GM12878 (cell line): ENCODE data around the gene TRAT1. TPM values are rescaled to one million over a fixed set of nuclear protein-coding genes. Genes with fewer than 3 reads are reported as not detected.

Experiments
- ATAC-seq: fragments of 200-7000 bp; cut with Tn5 transposase; 3 replicates; pipeline ENCODE4 v1.9.1; 2020; ENCODE audit warnings: mild to moderate bottlenecking, moderate library complexity
- BruUV-seq: library from RNA; stranded (reverse); fragments of 400-500 nt; replicated peaks from 2 replicates; lab custom pipeline; 2021; lab: Mats Ljungman, UMichigan
- CTCF ChIA-PET: fragments of 300-600 bp; sonication (Branson Sonifier 250); formaldehyde crosslinking; extraction: SDS; loops from one replicate; lab custom pipeline; 2021; ENCODE audit warnings: inconsistent platforms; lab: Yijun Ruan, JAX
- POLR2A ChIA-PET: fragments of 350-600 bp; formaldehyde crosslinking; extraction: SDS; loops from one replicate; lab custom pipeline; 2021; ENCODE audit warnings: inconsistent platforms; lab: Charles Lee
- RAD21 ChIA-PET: fragments of 300-600 bp; sonication (Branson Sonifier 250); formaldehyde crosslinking; loops from one replicate; lab custom pipeline; 2023; ENCODE audit warnings: antibody characterized with exemption; ENCODE audit not compliant: unreplicated experiment; lab: Charles Lee
- SMC1A ChIA-PET: fragments of 300-600 bp; sonication (Branson Sonifier 250); formaldehyde crosslinking; loops from one replicate; lab custom pipeline; 2023; ENCODE audit not compliant: unreplicated experiment, uncharacterized antibody; lab: Charles Lee
- DNase-seq: peaks from one replicate; pipeline ENCODE4 v3.0.0-alpha.2; 2011; ENCODE audit warnings: low read depth, low spot score
- FAIRE-seq: peaks from 3 replicates; lab custom pipeline; 2011; peaks lifted over from hg19 to GRCh38; lab: Jason Lieb, UNC
- H2AFZ ChIP-seq: 2 replicates; pipeline ENCODE4 v1.6.0; 2011; ENCODE audit warnings: low read depth, low read length, control low read depth; ENCODE audit not compliant: control insufficient read depth
- H3K27ac ChIP-seq: 2 replicates; pipeline ENCODE4 v1.5.1; 2011; ENCODE audit warnings: control low read depth; ENCODE audit not compliant: control insufficient read depth, insufficient read depth
- H3K27me3 ChIP-seq, 2 experiments: replicated peaks in 1 of 2; 2 replicates each; pipeline versions ENCODE4 v1.6.0 to v1.6.1; 2011; ENCODE audit warnings: low read length in 1 of 2; ENCODE audit not compliant: control insufficient read depth in 2 of 2, insufficient read depth in 2 of 2
- H3K36me3 ChIP-seq, 2 experiments: 2 replicates each; pipeline ENCODE4 v1.5.1; 2011; ENCODE audit warnings: low read length in 1 of 2; ENCODE audit not compliant: control insufficient read depth in 2 of 2, insufficient read depth in 2 of 2
- H3K4me1 ChIP-seq: 2 replicates; pipeline ENCODE4 v1.6.1; 2011; ENCODE audit warnings: mild to moderate bottlenecking, low read length, moderate library complexity, mixed read lengths; ENCODE audit not compliant: control insufficient read depth, insufficient read depth
- H3K4me2 ChIP-seq: 2 replicates; pipeline ENCODE4 v1.6.0; 2011; ENCODE audit warnings: control low read depth; ENCODE audit not compliant: control insufficient read depth, insufficient read depth
- H3K4me3 ChIP-seq: fragments of 200-600 bp; sonication (generic); 2 replicates; pipeline ENCODE4 v1.5.1; 2016
- H3K79me2 ChIP-seq: 2 replicates; pipeline ENCODE4 v1.6.0; 2011; ENCODE audit warnings: low read length; ENCODE audit not compliant: control insufficient read depth, insufficient read depth
- H3K9ac ChIP-seq: 2 replicates; pipeline ENCODE4 v1.8.0; 2011; ENCODE audit warnings: low read length, control low read depth, mixed read lengths; ENCODE audit not compliant: control insufficient read depth, insufficient read depth
- H3K9me3 ChIP-seq: replicated peaks from 3 replicates; pipeline ENCODE4 v1.5.1; 2011; ENCODE audit warnings: mild to moderate bottlenecking, low read length; ENCODE audit not compliant: control insufficient read depth, insufficient read depth
- H4K20me1 ChIP-seq: 2 replicates; pipeline ENCODE4 v1.6.0; 2011; ENCODE audit not compliant: control insufficient read depth, insufficient read depth
- E2F4 ChIP-seq: IDR thresholded peaks from 2 replicates; pipeline ENCODE4 v1.6.1; 2012; ENCODE audit warnings: low read depth, low read length, improper control_type of control experiment
- ETV6 ChIP-seq, 2 experiments: fragments of 450-650 bp in 1 of 2; IDR thresholded peaks in 1 of 2; conservative IDR thresholded peaks in 1 of 2; 2 replicates each; pipeline ENCODE4 v1.6.1; 2014; ENCODE audit warnings: antibody characterized with exemption in 1 of 2, borderline replicate concordance in 1 of 2, low read depth in 1 of 2, mild to moderate bottlenecking in 1 of 2, moderate library complexity in 1 of 2
- IKZF2 ChIP-seq, 2 experiments: fragments of 450-650 bp; IDR thresholded peaks; 2 replicates each; pipeline ENCODE4 v1.6.1; 2017; ENCODE audit warnings: mild to moderate bottlenecking in 2 of 2, moderate library complexity in 2 of 2
- KDM1A ChIP-seq: fragments of 200-600 bp; sonication (generic); IDR thresholded peaks from 2 replicates; pipeline ENCODE4 v1.6.1; 2016; ENCODE audit warnings: borderline replicate concordance
- PRDM15 ChIP-seq: fragments of 450-650 bp; formaldehyde crosslinking; IDR thresholded peaks from 2 replicates; pipeline ENCODE4 v1.4.0; 2020; ENCODE audit warnings: mild to moderate bottlenecking, moderate library complexity
- RELA ChIP-seq: fragments of 450-650 bp; IDR thresholded peaks from 2 replicates; pipeline ENCODE4 v1.8.0; 2014; ENCODE audit warnings: borderline replicate concordance; ENCODE audit not compliant: partially characterized antibody
- SRF ChIP-seq, 2 experiments: IDR thresholded peaks; 2 replicates each; pipeline ENCODE4 v1.6.1; 2011; ENCODE audit warnings: low read depth in 2 of 2, low read length in 2 of 2, mild to moderate bottlenecking in 1 of 2, moderate library complexity in 1 of 2
- STAT1 ChIP-seq: fragments of 450-650 bp; conservative IDR thresholded peaks from 2 replicates; pipeline ENCODE4 v1.6.1; 2014; ENCODE audit warnings: antibody characterized with exemption, mild to moderate bottlenecking
- SUZ12 ChIP-seq: fragments of 200-600 bp; sonication (generic); IDR thresholded peaks from one replicate; pipeline ENCODE4 v1.6.1; 2018; ENCODE audit warnings: antibody characterized with exemption, mild to moderate bottlenecking; ENCODE audit not compliant: unreplicated experiment
- TCF7 ChIP-seq: IDR thresholded peaks from 2 replicates; pipeline ENCODE4 v1.6.1; 2014; ENCODE audit warnings: antibody characterized with exemption, borderline replicate concordance
- USF2 ChIP-seq: IDR thresholded peaks from 2 replicates; pipeline ENCODE4 v1.6.1; 2011; ENCODE audit warnings: low read depth, low read length, improper control_type of control experiment, borderline replicate concordance
- ZNF207 ChIP-seq: fragments of 450-650 bp; IDR thresholded peaks from 2 replicates; pipeline ENCODE4 v1.6.1; 2014; ENCODE audit warnings: antibody characterized with exemption, mild to moderate bottlenecking, borderline replicate concordance
- WGBS: methylation state at CpG from one replicate; pipeline ENCODE4 v1.1.6; 2016; ENCODE audit warnings: low lambda C conversion rate; ENCODE audit not compliant: insufficient replicate concordance, insufficient coverage; ENCODE audit errors: missing lambda C conversion rate; 5-methylcytosine and 5-hydroxymethylcytosine counted together
- in situ Hi-C: fragments of 300-500 bp; cut with MboI; formaldehyde crosslinking; loops from 9 replicates; pipeline ENCODE4 v1.14.3; 2018; ENCODE audit warnings: mixed read lengths
- intact Hi-C: fragments of 100-400 bp; cut with micrococcal nuclease; formaldehyde crosslinking; loops from one replicate; pipeline ENCODE4 v1.14.2; 2022; ENCODE audit not compliant: unreplicated experiment
- polyA plus RNA-seq, 11 experiments: library from polyadenylated mRNA; depleted of rRNA in 4 of 11; unstranded in 6 of 11; stranded (reverse) in 5 of 11; fragments of >200 nt; fragmentation: Nextera tagmentation in 4 of 11; fragmentation: Illumina TruSeq in 1 of 11; extraction: Ambion mirVana in 4 of 11; extraction: Trizol in 1 of 11; gene quantifications; 1 replicate in 1 of 11; 2 replicates in 10 of 11; pipeline versions ENCODE4 v1.2.1 to v1.2.3, GENCODE V29; 2011 to 2016; ENCODE audit warnings: inconsistent platforms in 2 of 11, missing spikeins in 2 of 11, low read depth in 1 of 11
- total RNA-seq, 4 experiments: library from RNA; depleted of rRNA in 3 of 4; stranded (reverse); fragments of >200 nt in 3 of 4; fragmentation: Illumina TruSeq in 1 of 4; extraction: Trizol in 1 of 4; gene quantifications; 2 replicates each; pipeline versions ENCODE4 v1.2.1 to v1.2.3, GENCODE V29; 2013 to 2021

The TRAT1 gene
- total and polyA plus RNA-seq, 10 of the 15 experiments (the other 5 are each of a cell fraction or from before 2014, with no cell fraction given): 0.11 to 1.5 (median 0.18) TPM; not detected in 2

GRCh38 chr3:108894981-108895380 lies 72.4 kb downstream of the TRAT1 start:
- ChIA-PET SMC1A (no interaction called here), CTCF (no interaction called here), POLR2A (no interaction called here), RAD21 (no interaction called here)
- Histone ChIP-seq H3K9me3 (no peaks in the 10 kb centered on the region), H3K27ac (no peak overlapping the region), H3K4me2 (no peak overlapping the region), H4K20me1 (no peaks in the 10 kb centered on the region), H3K27me3 (no peaks in the 10 kb centered on the region), H3K79me2 (no peaks in the 10 kb centered on the region), H3K4me1 (no peaks in the 10 kb centered on the region), H2AFZ (no peak overlapping the region), H3K9ac (no peak overlapping the region), H3K36me3 (no peaks in the 10 kb centered on the region), H3K4me3 (no peak overlapping the region)
- no peak for ATAC-seq
- TF ChIP-seq KDM1A: no peak
- no peak for TF ChIP-seq SUZ12
- DNase-seq: no peak
- no TSS peak for BruUV-seq
- intact Hi-C loops (no loop called here), in situ Hi-C loops (no loop called here)
- FAIRE-seq: no peak
- 51% methylated on average over 5 of the region's 5 CpGs for WGBS

GRCh38 chr3:108897883-108898282 lies 75.3 kb downstream of the TRAT1 start:
- CTCF ChIA-PET: interaction anchor here (1.9 kb wide), 1 partner anchor 17 kb away, joined by 9 read pairs; no protein-coding TSS in a partner anchor
- peak; percentile 64 for ATAC-seq
- no TSS peak for BruUV-seq
- TF ChIP-seq SRF (IDR thresholded peaks at IDR 0.05; ENCODE audit: low read depth in 2 of 2, low read length in 2 of 2): no peak
- TF ChIP-seq STAT1: no peak
- no peak for TF ChIP-seq IKZF2 (IDR thresholded peaks at IDR 0.05)
- TF ChIP-seq RELA: no peak
- TF ChIP-seq ZNF207: no peak
- no peak for TF ChIP-seq TCF7
- TF ChIP-seq E2F4: no peak
- TF ChIP-seq USF2: no peak
- no peak for TF ChIP-seq ETV6 (conservative IDR thresholded peaks at IDR 0.05 in 1 of 2, IDR thresholded peaks at IDR 0.05 in 1 of 2; ENCODE audit: borderline replicate concordance in 1 of 2, low read depth in 1 of 2)
- no peak for TF ChIP-seq PRDM15 (CRISPR knock-in tag)

More at GRCh38 chr3:108897883-108898282, 75.3 kb downstream of the TRAT1 start:
- peak; percentile 18 for FAIRE-seq
- Histone ChIP-seq H3K9ac (no peak overlapping the region), H3K4me1 (no peaks in the 10 kb centered on the region), H3K27me3 (no peaks in the 10 kb centered on the region), H3K79me2 (no peaks in the 10 kb centered on the region), H3K4me3 (no peak overlapping the region), H3K9me3 (no peaks in the 10 kb centered on the region), H3K4me2 (no peak overlapping the region), H4K20me1 (no peaks in the 10 kb centered on the region), H3K27ac (no peak overlapping the region), H2AFZ (peak overlapping the region; percentile 19; the same call in 1 of the 2 replicates), H3K36me3 (no peaks in the 10 kb centered on the region)
- in situ Hi-C loops: no loop called here
- WGBS: 86% methylated on average over 3 of the region's 3 CpGs
- RAD21 ChIA-PET: interaction anchor here (0.9 kb wide), 1 partner anchor 13 kb away, joined by 4 read pairs; no protein-coding TSS in a partner anchor
- no peak for DNase-seq
- intact Hi-C loops: no loop called here
- POLR2A ChIA-PET: no interaction called here
- SMC1A ChIA-PET: interaction anchor here (1.2 to 1.3 kb wide), 2 partner anchors 11 to 22 kb away, joined by 4 read pairs; no protein-coding TSS in a partner anchor
